ENCODE measurements around the gene USP5.
"Not testable (repeated sequence)": the region's sequence is repeated elsewhere in the genome, so short reads cannot be mapped to it uniquely, and the experiment has no call there.

Gene USP5

DNA sequence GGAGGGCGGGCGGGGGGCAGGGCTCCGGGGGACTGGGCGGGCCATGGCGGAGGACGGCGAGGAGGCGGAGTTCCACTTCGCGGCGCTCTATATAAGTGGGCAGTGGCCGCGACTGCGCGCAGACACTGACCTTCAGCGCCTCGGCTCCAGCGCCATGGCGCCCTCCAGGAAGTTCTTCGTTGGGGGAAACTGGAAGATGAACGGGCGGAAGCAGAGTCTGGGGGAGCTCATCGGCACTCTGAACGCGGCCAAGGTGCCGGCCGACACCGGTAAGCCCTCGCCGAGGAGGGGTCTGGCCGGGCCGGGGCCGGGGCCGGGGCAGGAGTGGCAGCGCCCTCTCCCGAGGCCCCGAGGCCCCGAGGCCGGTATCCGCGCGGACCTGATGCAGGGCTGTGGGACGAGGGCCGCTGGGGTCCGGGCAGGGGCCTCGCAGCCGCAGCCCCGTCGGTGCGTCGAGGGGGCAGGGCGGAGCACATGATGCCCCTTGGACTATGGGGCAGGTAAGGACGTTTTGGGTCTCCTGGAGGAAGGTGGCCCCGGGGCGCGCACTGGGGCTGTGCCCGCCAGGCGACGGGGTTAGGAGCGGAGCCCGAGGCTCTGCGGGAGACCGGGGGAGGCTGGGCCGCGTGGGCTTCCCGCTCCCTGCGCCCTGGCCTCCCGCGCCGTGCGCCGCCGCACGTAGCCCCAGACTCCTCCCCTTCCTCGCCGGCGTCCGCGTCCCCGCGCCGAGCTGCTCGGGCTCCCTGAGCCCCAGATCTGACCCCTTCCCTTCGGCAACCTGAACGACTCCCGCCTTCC, 15.7 kb downstream of the USP5 start, which contains the start of gene TPI1:
TSS of gene TPI1 (plus strand) at position 119 of the 798 bp plus-strand sequence. CDS start at position 155, 36 bp downstream.
- peak; percentile 92 for DNase-seq

- no peak for DNase-seq
Measured at GRCh38 chr12:6868211-6869048, 16.5 kb downstream of the USP5 start.

- DNase-seq, result peak; percentile 83
Measured at GRCh38 chr12:6869049-6870021, 17.4 kb downstream of the USP5 start.

- DNase-seq, result not testable (repeated sequence)
Measured at GRCh38 chr12:6870304-6870703, 18.4 kb downstream of the USP5 start.

GRCh38 chr12:6871052-6871957, 19.4 kb downstream of the USP5 start:
- DNase-seq, result no peak

- DNase-seq, result peak; percentile 89
Measured at GRCh38 chr12:6872073-6873048, 20.4 kb downstream of the USP5 start.

- DNase-seq, result peak; percentile 97
Measured at GRCh38 chr12:6873094-6874014, 21.4 kb downstream of the USP5 start, which contains the start of gene SPSB2. SPSB2 (minus strand) TSS chr12:6873303; CDS start chr12:6872901, 402 bp downstream.

DNA sequence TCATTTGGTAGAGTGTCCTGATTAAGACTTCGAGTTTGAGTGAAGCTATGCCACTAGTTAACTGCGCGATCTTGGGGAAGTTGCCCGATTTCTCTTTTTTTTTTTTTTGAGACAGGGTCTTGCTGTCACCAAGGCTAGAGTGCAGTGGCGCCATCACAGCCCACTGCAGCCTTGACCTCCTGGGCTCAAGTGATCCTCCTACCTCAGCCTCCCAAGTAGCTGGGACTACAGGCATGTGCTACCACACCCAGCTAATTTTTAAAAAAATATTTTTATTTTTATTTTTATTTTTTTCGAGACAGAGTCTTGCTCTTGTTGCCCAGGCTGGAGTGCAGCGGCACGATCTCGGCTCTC, 22.0 kb downstream of the USP5 start:
- DNase-seq, result not testable (repeated sequence)

DNA sequence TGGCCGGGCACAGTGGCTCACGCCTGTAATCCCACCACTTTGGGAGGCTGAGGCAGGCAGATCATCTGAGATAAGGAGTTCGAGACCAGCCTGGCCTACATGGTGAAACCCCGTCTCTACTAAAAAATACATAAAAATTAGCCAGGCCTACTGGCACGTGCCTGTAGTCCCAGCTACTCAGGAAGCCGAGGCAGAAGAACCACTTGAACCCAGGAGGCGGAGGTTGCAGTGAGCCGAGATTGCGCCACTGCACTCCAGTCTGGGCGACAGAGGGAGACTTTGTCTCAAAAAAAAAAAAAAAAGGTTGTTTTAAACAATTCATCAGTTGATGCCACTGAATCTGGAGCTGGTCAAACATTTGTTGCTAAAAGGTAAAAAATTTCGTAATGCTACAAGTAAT, 27.9 kb downstream of the USP5 start:
- DNase-seq, result not testable (repeated sequence)

DNA sequence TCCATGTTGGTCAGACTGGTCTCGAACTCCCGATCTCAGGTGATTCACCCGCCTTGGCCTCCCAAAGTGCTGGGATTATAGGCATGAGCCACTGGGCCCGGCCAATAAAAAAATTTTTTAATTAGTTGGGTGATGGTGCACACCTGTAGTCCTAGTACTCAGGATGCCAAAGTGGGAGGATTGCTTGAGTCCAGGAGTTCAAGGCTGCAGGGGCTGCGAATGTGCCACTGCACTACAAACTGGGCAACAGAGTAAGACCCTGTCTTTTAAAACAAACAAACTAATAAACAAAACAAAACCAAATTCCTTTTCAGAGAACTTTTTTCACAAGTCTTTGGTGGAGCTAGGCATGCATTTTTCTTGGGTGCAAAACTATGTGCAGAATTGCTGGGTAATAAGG, 31.3 kb downstream of the USP5 start:
- DNase-seq, result no peak

DNA sequence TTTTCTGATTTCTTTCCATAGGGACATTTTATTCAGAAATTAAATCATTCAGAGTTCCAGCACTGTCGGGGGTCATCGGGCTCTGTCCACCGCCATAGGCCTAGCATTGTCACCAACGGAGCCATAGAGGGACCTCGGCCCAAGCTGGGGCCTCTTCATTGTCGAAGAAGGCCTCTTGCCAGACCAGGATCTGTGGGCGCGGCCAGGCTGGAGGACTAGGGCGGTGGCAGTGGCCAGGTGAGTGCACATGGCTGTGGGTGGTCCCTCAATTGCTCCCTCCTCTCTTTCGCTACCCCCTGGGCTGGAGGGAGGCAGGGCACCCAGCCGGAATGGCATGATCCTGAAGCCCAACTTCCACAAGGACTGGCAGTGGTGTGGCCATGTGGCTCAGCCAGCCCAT, 31.7 kb downstream of the USP5 start:
- DNase-seq, result no peak

GRCh38 chr12:6884539-6884938, 32.6 kb downstream of the USP5 start:
- DNase-seq, result no peak

DNA sequence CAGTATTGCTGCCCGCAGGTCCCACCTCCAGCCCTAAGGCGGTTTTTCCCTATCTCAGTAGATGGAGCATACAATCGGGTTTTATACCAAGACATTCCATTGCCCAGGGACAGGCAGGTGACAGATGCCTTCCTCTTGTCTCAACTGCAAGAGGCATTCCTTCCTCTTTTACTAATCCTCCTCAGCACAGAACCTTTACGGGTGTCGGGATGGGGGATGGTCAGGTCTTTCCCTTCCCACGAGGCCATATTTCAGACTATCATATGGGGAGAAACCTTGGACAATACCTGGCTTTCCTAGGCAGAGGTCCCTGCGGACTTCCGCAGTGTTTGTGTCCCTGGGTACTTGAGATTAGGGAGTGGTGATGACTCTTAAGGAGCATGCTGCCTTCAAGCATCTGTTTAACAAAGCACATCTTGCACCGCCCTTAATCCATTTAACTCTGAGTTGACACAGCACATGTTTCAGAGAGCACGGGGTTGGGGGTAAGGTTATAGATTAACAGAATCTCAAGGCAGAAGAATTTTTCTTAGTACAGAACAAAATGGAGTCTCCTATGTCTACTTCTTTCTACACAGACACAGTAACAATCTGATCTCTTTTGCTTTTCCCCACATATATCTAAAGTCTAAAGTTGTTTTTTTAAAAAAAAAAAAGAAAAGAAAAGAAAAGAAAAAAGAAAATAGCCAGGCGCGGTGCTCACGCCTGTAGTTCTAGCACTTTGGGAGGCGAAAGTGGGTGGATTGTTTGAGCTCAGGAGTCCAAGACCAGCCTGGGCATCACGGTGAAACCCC, 34.5 kb downstream of the USP5 start:
- not testable (repeated sequence) for DNase-seq

GRCh38 chr12:6887460-6887859, 35.5 kb downstream of the USP5 start:
- DNase-seq, result no peak

DNA sequence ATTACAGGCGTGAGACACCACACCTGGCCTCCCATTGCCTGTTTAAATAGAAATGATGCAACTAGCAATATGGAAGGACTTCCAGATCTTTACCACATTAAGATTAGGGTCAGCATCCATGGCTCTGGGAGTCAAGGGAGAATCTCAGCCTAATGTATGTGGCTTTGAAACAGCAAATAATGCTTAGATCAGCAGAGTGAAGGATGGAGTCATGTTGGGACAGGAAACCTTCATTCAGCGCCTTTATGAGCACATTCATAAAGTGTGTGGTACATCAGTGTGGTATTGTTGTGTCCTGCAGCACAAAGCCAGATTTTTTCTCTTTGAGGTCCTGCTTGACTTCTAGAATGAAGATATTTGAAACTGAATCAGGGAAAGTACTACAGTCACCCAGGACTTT, 36.4 kb downstream of the USP5 start:
- DNase-seq, result no peak

DNA sequence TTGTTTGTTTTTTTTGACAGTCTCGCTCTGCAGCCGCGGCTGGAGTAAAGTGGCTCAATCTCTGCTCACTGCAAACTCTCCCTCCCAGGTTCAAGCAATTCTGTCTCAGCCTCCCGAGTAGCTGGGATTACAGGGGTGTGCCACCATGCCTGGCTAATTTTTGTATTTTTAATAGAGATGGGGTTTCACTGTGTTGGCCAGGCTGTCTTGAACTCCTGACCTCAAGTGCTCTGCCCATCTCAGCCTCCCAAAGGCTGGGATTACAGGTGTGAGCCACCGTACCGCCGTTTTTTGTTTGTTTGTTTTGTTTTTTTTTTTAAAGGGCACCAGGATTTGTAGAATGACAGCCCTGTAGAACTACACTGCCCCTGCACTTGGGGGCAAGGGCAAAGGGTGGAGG, 36.8 kb downstream of the USP5 start:
- DNase-seq, result not testable (repeated sequence)

DNA sequence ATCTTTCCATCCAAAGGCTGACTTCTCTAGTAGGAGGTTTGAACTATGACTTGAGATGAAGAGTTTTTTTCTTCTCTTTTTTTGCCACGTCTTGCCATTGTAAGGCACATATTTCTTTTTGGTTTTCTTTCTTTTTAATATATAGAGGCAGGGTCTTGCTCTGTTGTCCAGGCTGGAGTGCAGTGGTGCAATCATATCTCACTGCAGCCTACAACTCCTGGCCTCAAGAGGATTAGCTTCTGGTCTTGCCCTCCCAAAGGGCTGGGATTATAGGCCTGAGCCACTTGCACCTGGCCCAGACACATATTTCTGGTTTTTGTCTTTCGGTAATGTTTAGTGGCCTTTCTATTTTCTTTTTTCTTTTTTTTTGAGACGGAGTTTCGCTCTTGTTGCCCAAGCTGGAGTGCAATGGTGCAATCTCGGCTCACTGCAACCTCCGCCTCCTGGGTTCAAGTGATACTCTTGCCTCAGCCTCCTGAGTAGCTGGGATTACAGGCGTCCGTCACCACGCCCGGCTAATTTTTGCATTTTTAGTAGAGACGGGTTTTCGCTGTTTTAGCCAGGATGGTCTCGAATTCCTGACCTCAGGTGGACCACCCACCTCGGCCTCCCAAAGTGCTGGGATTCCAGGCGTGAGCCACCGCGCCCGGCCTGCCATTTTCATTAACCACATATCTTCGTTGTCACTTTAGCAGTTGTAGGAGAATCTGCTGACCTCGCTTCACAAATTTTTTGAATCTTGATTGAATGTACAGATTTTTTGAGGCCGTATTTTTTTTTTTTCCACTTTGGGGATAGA, 38.0 kb downstream of the USP5 start:
- DNase-seq, result not testable (repeated sequence)

Data from left hindlimb (tissue), 1 donor.